ENCODE measurements around the gene CTBP1. TPM values are rescaled to one million over a fixed set of nuclear protein-coding genes. Genes with fewer than 3 reads are reported as not detected.
"Not testable (repeated sequence)": the region's sequence is repeated elsewhere in the genome, so short reads cannot be mapped to it uniquely, and the experiment has no call there.

Gene CTBP1
- total and polyA plus RNA-seq, 4 experiments from 2014 or later: 39.3 to 195 (median 132) TPM

DNA sequence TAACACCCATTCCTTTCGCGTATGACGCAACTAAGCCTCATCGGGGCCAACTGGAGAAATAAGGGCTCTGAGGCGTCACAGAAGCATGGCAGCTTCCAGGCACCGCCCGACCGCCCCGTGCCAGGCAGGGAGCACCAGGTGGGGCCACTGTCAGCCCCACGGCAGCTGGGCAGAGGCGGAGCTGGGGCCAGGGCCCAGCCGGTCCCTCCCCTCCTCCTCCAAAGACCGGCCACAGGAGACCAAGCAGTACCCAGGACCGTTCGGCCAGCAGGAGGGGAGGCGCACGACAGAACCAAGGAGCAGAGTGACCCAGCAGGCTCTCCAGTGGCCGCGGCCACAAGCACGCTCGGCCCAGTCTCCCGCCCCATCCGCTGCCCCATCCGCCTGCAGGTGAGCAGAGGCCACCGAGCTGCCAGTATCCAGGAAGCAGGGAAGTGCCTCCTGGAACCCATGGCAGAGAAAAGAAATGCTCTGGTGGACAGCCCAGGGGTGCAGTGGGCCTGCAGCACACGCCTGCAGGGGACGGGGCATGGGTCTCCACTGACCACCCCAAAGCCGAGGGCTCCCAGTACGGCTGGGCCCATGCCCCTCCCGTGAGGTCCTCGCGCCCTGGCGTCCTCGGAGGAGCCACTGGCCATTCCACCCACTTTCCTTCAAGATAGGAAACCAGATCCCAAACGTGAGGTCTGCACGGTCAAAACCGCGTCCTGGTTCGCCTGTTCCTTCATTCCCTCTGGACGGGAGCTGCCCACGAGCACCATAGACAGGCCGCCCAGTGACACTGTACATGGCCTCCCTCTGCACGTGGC lies 9.6 kb downstream of the CTBP1 start:
- peaks cover 12 to 39% of the 10 kb centered on the region in 2 donors for H3K36me3 Mint-ChIP-seq
- no peak for DNase-seq
- Histone ChIP-seq H3K27me3 (ENCODE audit: insufficient read depth, low read length) (no peaks in the 10 kb centered on the region), H3K4me1 (ENCODE audit: insufficient read depth, low read length) (peaks cover 23% of the 10 kb centered on the region), H3K9me3 (ENCODE audit: control insufficient read depth in 1 of 2, low read length in 2 of 2) (no peaks in the 10 kb centered on the region), H3K36me3 (ENCODE audit: insufficient read depth, low read length) (peaks cover 42% of the 10 kb centered on the region), H3K27ac (ENCODE audit: low read depth, low read length) (no peak overlapping the region), H3K4me3 (ENCODE audit: low read length in 2 of 2) (no peak overlapping the region)
- H3K4me3 Mint-ChIP-seq: no peak overlapping the region
- peaks cover 0 to 2% (median 0%) of the 10 kb centered on the region in 8 donors for H3K9me3 Mint-ChIP-seq
- peaks cover 15 to 40% (median 18%) of the 10 kb centered on the region in 4 donors for H3K4me1 Mint-ChIP-seq
- ChIA-PET CTCF (ENCODE audit: partially characterized antibody) (no interaction called here), POLR2A (ENCODE audit: partially characterized antibody) (no interaction called here)
- H3K27ac Mint-ChIP-seq: peak overlapping the region in 3 of 7 donors; percentile 18 to 58 (median 29)
- no peaks in the 10 kb centered on the region for H3K27me3 Mint-ChIP-seq
- intact Hi-C loops (cut with micrococcal nuclease): no loop called here

DNA sequence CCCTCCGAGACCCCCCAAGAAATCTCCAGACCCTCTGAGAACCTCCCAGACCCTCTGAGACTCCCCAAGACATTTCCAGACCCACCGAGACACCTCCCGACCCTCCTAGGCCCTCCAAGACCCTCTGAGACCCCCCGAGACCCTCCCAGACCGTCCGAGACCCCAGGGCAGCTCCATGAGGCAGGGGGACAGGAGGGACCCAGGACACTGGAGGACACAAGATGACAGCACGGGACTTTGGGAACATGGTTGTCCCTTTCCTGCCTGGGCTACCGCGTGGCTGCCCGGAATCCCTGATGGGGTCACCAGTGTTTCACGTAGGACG lies 10.3 kb downstream of the CTBP1 start:
- no peak overlapping the region for H3K27ac ChIP-seq (ENCODE audit: low read depth, low read length)
- peaks cover 47% of the 10 kb centered on the region for H3K36me3 ChIP-seq (ENCODE audit: insufficient read depth, low read length)
- POLR2A ChIA-PET (ENCODE audit: partially characterized antibody): no interaction called here
- intact Hi-C loops (cut with micrococcal nuclease): no loop called here
- H3K27me3 Mint-ChIP-seq: no peaks in the 10 kb centered on the region
- H3K9me3 ChIP-seq (ENCODE audit: control insufficient read depth in 1 of 2, low read length in 2 of 2): no peaks in the 10 kb centered on the region
- no peak for DNase-seq
- H3K27me3 ChIP-seq (ENCODE audit: insufficient read depth, low read length): no peaks in the 10 kb centered on the region
- H3K4me3 Mint-ChIP-seq: no peak overlapping the region
- H3K4me1 Mint-ChIP-seq: peaks cover 12 to 33% (median 14%) of the 10 kb centered on the region in 4 donors
- H3K9me3 Mint-ChIP-seq: peaks cover 0 to 3% (median 0%) of the 10 kb centered on the region in 8 donors
- H3K4me1 ChIP-seq (ENCODE audit: insufficient read depth, low read length): peaks cover 16% of the 10 kb centered on the region
- CTCF ChIA-PET (ENCODE audit: partially characterized antibody): no interaction called here
- H3K4me3 ChIP-seq (ENCODE audit: low read length in 2 of 2): no peak overlapping the region
- peaks cover 14 to 44% of the 10 kb centered on the region in 2 donors for H3K36me3 Mint-ChIP-seq
- no peak overlapping the region for H3K27ac Mint-ChIP-seq

DNA sequence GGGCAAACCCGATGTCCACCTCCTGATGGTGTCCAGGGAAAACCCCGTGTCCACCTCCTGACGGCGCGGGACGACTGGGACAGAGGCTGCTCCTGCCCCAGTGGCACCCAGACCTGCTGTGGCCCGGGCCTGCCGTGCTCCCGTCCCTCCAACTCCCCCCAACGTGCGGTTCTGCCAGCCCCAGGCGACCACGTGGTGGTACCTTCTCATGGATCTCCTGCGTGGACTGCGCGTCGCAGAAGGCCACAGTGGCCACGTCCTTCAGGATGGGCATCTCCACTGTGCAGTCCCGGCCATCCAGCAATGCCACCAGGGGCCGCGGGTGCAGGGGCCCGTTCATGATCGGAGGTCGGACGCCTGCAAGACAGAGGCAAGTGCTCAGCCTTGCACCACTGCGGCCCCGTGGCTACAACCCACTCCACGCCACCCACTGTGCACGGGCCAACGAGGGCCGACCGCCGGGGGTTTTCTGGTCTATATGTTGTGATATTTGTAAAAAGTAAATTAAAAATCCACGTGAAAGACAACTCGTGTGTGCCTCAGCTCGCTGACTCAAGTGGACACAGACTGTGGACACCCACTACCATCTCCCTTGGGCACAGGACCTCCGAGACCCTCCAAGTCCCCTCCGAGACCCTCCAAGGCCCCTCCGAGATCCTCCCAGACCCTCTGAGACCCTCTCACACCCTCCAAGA lies 10.8 kb downstream of the CTBP1 start:
- H3K9me3 ChIP-seq (ENCODE audit: control insufficient read depth in 1 of 2, low read length in 2 of 2): no peaks in the 10 kb centered on the region
- Mint-ChIP-seq H3K4me3 (no peak overlapping the region), H3K9me3 (peaks cover 0 to 5% (median 0%) of the 10 kb centered on the region in 8 donors), H3K27ac (no peak overlapping the region), H3K27me3 (no peaks in the 10 kb centered on the region), H3K36me3 (peaks cover 15 to 46% of the 10 kb centered on the region in 2 donors), H3K4me1 (peaks cover 9 to 28% (median 14%) of the 10 kb centered on the region in 4 donors)
- no peak overlapping the region for H3K4me3 ChIP-seq (ENCODE audit: low read length in 2 of 2)
- intact Hi-C loops (cut with micrococcal nuclease): no loop called here
- CTCF ChIA-PET (ENCODE audit: partially characterized antibody): no interaction called here
- peaks cover 47% of the 10 kb centered on the region for H3K36me3 ChIP-seq (ENCODE audit: insufficient read depth, low read length)
- POLR2A ChIA-PET (ENCODE audit: partially characterized antibody): no interaction called here
- H3K27ac ChIP-seq (ENCODE audit: low read depth, low read length): no peak overlapping the region
- DNase-seq: no peak
- no peaks in the 10 kb centered on the region for H3K27me3 ChIP-seq (ENCODE audit: insufficient read depth, low read length)
- H3K4me1 ChIP-seq (ENCODE audit: insufficient read depth, low read length): peaks cover 11% of the 10 kb centered on the region

DNA sequence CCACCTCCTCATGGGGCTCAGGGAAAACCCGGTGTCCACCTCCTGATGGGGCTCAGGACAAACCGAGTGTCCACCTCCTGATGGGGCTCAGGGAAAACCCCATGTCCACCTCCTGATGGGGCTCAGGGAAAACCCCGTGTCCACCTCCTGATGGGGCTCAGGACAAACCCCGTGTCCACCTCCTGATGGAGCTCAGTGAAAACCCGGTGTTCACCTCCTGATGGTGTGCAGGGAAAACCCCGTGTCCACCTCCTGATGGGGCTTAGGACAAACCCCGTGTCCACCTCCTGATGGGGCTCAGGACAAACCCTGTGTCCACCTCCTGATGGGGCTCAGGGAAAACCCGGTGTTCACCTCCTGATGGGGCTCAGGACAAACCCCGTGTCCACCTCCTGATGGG lies 11.7 kb downstream of the CTBP1 start:
- H3K36me3 ChIP-seq (ENCODE audit: insufficient read depth, low read length): peaks cover 47% of the 10 kb centered on the region
- H3K4me3 ChIP-seq (ENCODE audit: low read length in 2 of 2); H3K4me1 ChIP-seq (ENCODE audit: insufficient read depth, low read length); DNase-seq; H3K27ac ChIP-seq (ENCODE audit: low read depth, low read length); POLR2A ChIA-PET (ENCODE audit: partially characterized antibody); CTCF ChIA-PET (ENCODE audit: partially characterized antibody); H3K9me3 ChIP-seq (ENCODE audit: control insufficient read depth in 1 of 2, low read length in 2 of 2); H3K4me3 Mint-ChIP-seq; intact Hi-C loops (cut with micrococcal nuclease); H3K9me3 Mint-ChIP-seq; H3K27ac Mint-ChIP-seq; H3K27me3 ChIP-seq (ENCODE audit: insufficient read depth, low read length); H3K27me3 Mint-ChIP-seq: not testable (repeated sequence)
- Mint-ChIP-seq H3K36me3 (peaks cover 16 to 48% of the 10 kb centered on the region in 2 donors), H3K4me1 (peaks cover under 1 to 19% (median 6%) of the 10 kb centered on the region in 4 donors)

DNA sequence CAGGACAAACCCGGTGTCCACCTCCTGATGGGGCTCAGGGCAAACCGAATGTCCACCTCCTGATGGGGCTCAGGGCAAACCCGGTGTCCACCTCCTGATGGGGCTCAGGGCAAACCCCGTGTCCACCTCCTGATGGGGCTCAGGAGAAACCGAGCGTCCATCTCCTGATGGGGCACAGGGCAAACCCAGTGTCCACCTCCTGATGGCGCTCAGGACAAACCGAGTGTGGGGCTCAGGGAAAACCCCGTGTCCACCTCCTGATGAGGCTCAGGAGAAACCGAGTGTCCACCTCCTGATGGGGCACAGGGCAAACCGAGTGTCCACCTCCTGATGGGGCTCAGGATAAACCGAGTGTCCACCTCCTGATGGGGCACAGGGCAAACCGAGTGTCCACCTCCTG lies 12.1 kb downstream of the CTBP1 start:
- Mint-ChIP-seq H3K4me1 (peaks cover 0 to 15% (median 6%) of the 10 kb centered on the region in 4 donors), H3K36me3 (peaks cover 20 to 50% of the 10 kb centered on the region in 2 donors)
- H3K4me1 ChIP-seq (ENCODE audit: insufficient read depth, low read length); H3K4me3 Mint-ChIP-seq; H3K9me3 ChIP-seq (ENCODE audit: control insufficient read depth in 1 of 2, low read length in 2 of 2); H3K27ac Mint-ChIP-seq; H3K9me3 Mint-ChIP-seq; H3K27me3 ChIP-seq (ENCODE audit: insufficient read depth, low read length); CTCF ChIA-PET (ENCODE audit: partially characterized antibody); DNase-seq; intact Hi-C loops (cut with micrococcal nuclease); H3K27ac ChIP-seq (ENCODE audit: low read depth, low read length); H3K27me3 Mint-ChIP-seq; H3K4me3 ChIP-seq (ENCODE audit: low read length in 2 of 2); POLR2A ChIA-PET (ENCODE audit: partially characterized antibody): not testable (repeated sequence)
- peaks cover 47% of the 10 kb centered on the region for H3K36me3 ChIP-seq (ENCODE audit: insufficient read depth, low read length)

DNA sequence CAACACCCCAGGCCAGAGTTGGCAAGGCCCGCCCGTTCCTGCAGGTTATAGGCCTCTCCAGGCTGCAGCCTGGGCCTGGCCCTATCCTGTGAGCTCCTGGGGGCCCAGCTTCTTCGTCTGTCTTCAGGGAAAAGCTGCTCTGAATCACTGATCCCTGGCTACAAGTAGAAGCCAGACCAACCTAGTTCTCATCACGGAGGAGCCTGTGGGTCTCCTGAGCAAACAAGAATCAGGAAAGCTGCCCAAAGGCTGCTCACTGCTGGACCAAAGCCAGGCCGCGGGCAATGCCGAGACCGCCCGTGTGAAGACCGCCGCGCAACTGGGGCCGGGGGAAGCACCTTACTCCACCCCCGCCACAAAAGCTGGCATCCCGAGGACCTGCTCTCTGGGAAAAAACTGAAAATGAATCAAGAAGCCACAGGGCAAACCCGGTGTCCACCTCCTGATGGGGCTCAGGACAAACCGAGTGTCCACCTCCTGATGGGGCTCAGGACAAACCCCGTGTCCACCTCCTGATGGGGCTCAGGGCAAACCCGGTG lies 12.8 kb downstream of the CTBP1 start:
- Histone ChIP-seq H3K36me3 (ENCODE audit: insufficient read depth, low read length) (peaks cover 52% of the 10 kb centered on the region), H3K9me3 (ENCODE audit: control insufficient read depth in 1 of 2, low read length in 2 of 2) (no peaks in the 10 kb centered on the region), H3K4me1 (ENCODE audit: insufficient read depth, low read length) (no peaks in the 10 kb centered on the region), H3K27ac (ENCODE audit: low read depth, low read length) (no peak overlapping the region), H3K4me3 (ENCODE audit: low read length in 2 of 2) (no peak overlapping the region), H3K27me3 (ENCODE audit: insufficient read depth, low read length) (no peaks in the 10 kb centered on the region)
- no peak for DNase-seq
- no peak overlapping the region for H3K4me3 Mint-ChIP-seq
- H3K36me3 Mint-ChIP-seq: peaks cover 23 to 54% of the 10 kb centered on the region in 2 donors
- H3K4me1 Mint-ChIP-seq: peaks cover 0 to 10% (median 5%) of the 10 kb centered on the region in 4 donors
- intact Hi-C loops (cut with micrococcal nuclease): no loop called here
- ChIA-PET CTCF (ENCODE audit: partially characterized antibody) (no interaction called here), POLR2A (ENCODE audit: partially characterized antibody) (interaction anchor here (1.4 kb wide), 1 partner anchor 13 kb away, joined by 3 read pairs; the partner anchor contains the start of gene CTBP1)
- H3K27ac Mint-ChIP-seq: no peak overlapping the region
- no peaks in the 10 kb centered on the region for H3K27me3 Mint-ChIP-seq
- peaks cover 0 to 5% (median 0%) of the 10 kb centered on the region in 8 donors for H3K9me3 Mint-ChIP-seq

DNA sequence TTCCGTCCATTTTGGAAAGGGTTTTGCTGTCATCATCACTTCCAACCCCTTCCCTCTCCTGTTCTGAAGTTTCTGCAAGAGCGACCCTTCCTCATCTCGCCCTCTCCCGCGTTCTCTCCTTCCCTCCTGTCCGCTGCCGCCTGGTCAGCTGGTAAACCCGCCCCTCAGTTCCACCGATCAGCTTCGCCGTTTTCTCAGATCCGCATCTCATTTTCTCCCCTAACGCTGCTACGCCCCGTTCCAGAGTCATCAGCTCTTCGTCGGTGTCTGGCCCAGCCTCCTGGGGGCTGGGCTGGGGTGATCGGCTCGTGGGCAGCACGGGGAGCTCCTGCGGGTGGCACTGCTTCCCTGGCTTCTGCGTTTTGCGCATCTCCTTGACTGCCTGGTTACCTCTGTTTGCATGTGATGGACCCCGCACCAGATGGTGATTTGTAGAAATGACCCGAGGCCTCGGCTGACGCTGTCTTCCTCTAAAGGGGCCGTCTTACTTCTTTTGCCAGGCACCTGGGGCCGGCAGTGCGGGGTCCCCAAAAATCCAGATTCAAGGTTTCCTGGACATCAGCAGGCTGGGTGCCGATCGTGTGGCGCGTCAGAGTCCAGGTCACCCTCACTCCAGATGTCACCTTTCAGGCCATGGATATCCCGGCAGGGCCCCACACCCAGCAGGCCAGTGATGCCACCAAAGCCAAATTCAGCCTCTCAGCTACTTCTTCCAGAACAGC lies 13.4 kb downstream of the CTBP1 start:
- peak overlapping the region in 1 of 7 donors; percentile 22 for H3K27ac Mint-ChIP-seq
- peaks cover 0 to 5% (median 0%) of the 10 kb centered on the region in 8 donors for H3K9me3 Mint-ChIP-seq
- H3K4me3 Mint-ChIP-seq: no peak overlapping the region
- Histone ChIP-seq H3K9me3 (ENCODE audit: control insufficient read depth in 1 of 2, low read length in 2 of 2) (no peaks in the 10 kb centered on the region), H3K27ac (ENCODE audit: low read depth, low read length) (no peak overlapping the region), H3K4me1 (ENCODE audit: insufficient read depth, low read length) (no peaks in the 10 kb centered on the region), H3K27me3 (ENCODE audit: insufficient read depth, low read length) (no peaks in the 10 kb centered on the region), H3K4me3 (ENCODE audit: low read length in 2 of 2) (no peak overlapping the region), H3K36me3 (ENCODE audit: insufficient read depth, low read length) (peaks cover 51% of the 10 kb centered on the region)
- H3K4me1 Mint-ChIP-seq: peaks cover 0 to 7% (median 5%) of the 10 kb centered on the region in 4 donors
- H3K27me3 Mint-ChIP-seq: no peaks in the 10 kb centered on the region
- H3K36me3 Mint-ChIP-seq: peaks cover 23 to 59% of the 10 kb centered on the region in 2 donors
- DNase-seq: no peak
- intact Hi-C loops (cut with micrococcal nuclease): no loop called here
- ChIA-PET POLR2A (ENCODE audit: partially characterized antibody) (interaction anchor here (0.7 to 1.4 kb wide), 2 partner anchors 13 to 19 kb away, joined by 3 read pairs; partner anchors contain the start of gene CTBP1), CTCF (ENCODE audit: partially characterized antibody) (interaction anchor here (1.2 kb wide), 1 partner anchor 110 kb away, joined by 3 read pairs; no protein-coding TSS in a partner anchor)
